Panc1 (cell line): ENCODE results near the gene MYH14. TPM values are rescaled to one million over a fixed set of nuclear protein-coding genes. Genes with fewer than 3 reads are reported as not detected.

ENCODE experiments used
- ATAC-seq: fragments of 200-7000 bp; cut with Tn5 transposase; 2 replicates; pipeline ENCODE4 v1.9.1; 2020; ENCODE audit warnings: mild to moderate bottlenecking, moderate library complexity
- BruUV-seq: library from RNA; stranded (reverse); fragments of 400-500 nt; replicated peaks from 2 replicates; lab custom pipeline; 2021; lab: Mats Ljungman, UMichigan
- CTCF ChIA-PET: fragments of 300-600 bp; sonication (Branson Sonifier 250); formaldehyde crosslinking; loops from one replicate; lab custom pipeline; 2022; ENCODE audit warnings: antibody characterized with exemption; lab: Charles Lee
- POLR2A ChIA-PET: fragments of 300-600 bp; sonication (Branson Sonifier 250); formaldehyde crosslinking; loops from one replicate; lab custom pipeline; 2022; ENCODE audit warnings: antibody characterized with exemption; lab: Charles Lee
- DNase-seq: peaks from one replicate; pipeline ENCODE4 v3.0.0-alpha.2; 2010; ENCODE audit warnings: low read depth, low spot score
- H3K27ac ChIP-seq: 2 replicates; pipeline ENCODE4 v1.5.1; 2011; ENCODE audit warnings: mild to moderate bottlenecking, low read length, inconsistent platforms
- H3K27me3 ChIP-seq: fragments of 200-500 bp; sonication (Bioruptor generic); 2 replicates; pipeline ENCODE4 v1.6.0; 2014; ENCODE audit warnings: low read length, inconsistent platforms; ENCODE audit not compliant: control insufficient read depth, insufficient read depth
- H3K36me3 ChIP-seq: fragments of 200-500 bp; sonication (Bioruptor generic); 2 replicates; pipeline ENCODE4 v1.5.1; 2014; ENCODE audit warnings: inconsistent platforms, mild to moderate bottlenecking, low read length, moderate library complexity; ENCODE audit not compliant: control insufficient read depth, insufficient read depth
- H3K4me1 ChIP-seq: 2 replicates; pipeline ENCODE4 v1.5.1; 2011; ENCODE audit warnings: inconsistent platforms, mild to moderate bottlenecking, low read length, moderate library complexity; ENCODE audit not compliant: control insufficient read depth, insufficient read depth
- H3K4me3 ChIP-seq, 2 experiments: 2 replicates each; pipeline ENCODE4 v1.5.1; 2011 to 2012; ENCODE audit warnings: low read depth in 2 of 2, low read length in 2 of 2, mild to moderate bottlenecking in 2 of 2, inconsistent platforms in 1 of 2, moderate library complexity in 1 of 2
- H3K9me3 ChIP-seq: fragments of 200-500 bp; sonication (Bioruptor generic); 2 replicates; pipeline ENCODE4 v1.5.1; 2014; ENCODE audit warnings: low read depth, mild to moderate bottlenecking, inconsistent platforms, low read length, moderate library complexity; ENCODE audit not compliant: control insufficient read depth, insufficient read depth
- POLR2AphosphoS5 ChIP-seq: IDR thresholded peaks from 2 replicates; pipeline ENCODE4 v1.6.1; 2012; ENCODE audit warnings: mild to moderate bottlenecking, low read depth, low read length, moderate library complexity
- SIN3A ChIP-seq: IDR thresholded peaks from 2 replicates; pipeline ENCODE4 v1.6.1; 2012; ENCODE audit warnings: low read depth, mild to moderate bottlenecking, low read length, moderate library complexity, borderline replicate concordance; ENCODE audit not compliant: insufficient read depth
- TCF7L2 ChIP-seq: IDR thresholded peaks from 2 replicates; pipeline ENCODE4 v1.6.1; 2011; ENCODE audit warnings: mild to moderate bottlenecking, low read depth, low read length, inconsistent platforms
- in situ Hi-C: cut with HindIII; loops from 2 replicates; pipeline ENCODE4 v1.10.0; 2016; ENCODE audit warnings: low sequenced_read_pairs, low pct_unique_long_range_greater_than_20kb
- intact Hi-C: fragments of 100-400 bp; cut with micrococcal nuclease; formaldehyde crosslinking; loops from one replicate; pipeline ENCODE4 v1.10.0; 2022; ENCODE audit not compliant: unreplicated experiment
- total RNA-seq: library from RNA; stranded (reverse); gene quantifications from one replicate; pipeline ENCODE4 v1.2.1, GENCODE V29; 2021; ENCODE audit not compliant: unreplicated experiment
- TF ChIP-seq, protein P1 (sequence below), 2 experiments: IDR thresholded peaks; 2 replicates each; pipeline ENCODE4 v1.6.1; 2011 to 2012; ENCODE audit warnings: low read depth in 2 of 2, control low read depth in 1 of 2, low read length in 1 of 2, mild to moderate bottlenecking in 1 of 2, moderate library complexity in 1 of 2; ENCODE audit not compliant: insufficient read depth in 1 of 2
- TF ChIP-seq, protein P2 (sequence below): fragments of 450-650 bp; IDR thresholded peaks from 2 replicates; pipeline ENCODE4 v1.5.1; 2017; ENCODE audit warnings: mild to moderate bottlenecking

Gene MYH14
- total RNA-seq, 1 experiment from 2014 or later: 23.8 TPM

DNA sequence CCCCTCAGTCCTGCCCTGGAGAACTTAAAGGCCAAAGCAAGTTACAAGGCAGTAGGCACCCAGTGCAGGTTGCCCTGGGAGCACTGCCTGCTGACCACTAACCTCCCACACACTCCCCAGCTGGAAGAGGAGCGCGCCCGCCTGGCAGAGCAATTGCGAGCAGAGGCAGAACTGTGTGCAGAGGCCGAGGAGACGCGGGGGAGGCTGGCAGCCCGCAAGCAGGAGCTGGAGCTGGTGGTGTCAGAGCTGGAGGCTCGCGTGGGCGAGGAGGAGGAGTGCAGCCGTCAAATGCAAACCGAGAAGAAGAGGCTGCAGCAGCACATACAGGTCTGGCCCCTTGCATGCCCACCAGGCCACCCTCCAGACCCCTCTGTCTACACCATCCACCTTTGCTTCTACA, 64.6 kb downstream of the MYH14 start:
- Histone ChIP-seq H3K4me3 (no peak overlapping the region), H3K36me3 (no peaks in the 10 kb centered on the region), H3K9me3 (no peaks in the 10 kb centered on the region), H3K27ac (no peak overlapping the region), H3K4me1 (no peaks in the 10 kb centered on the region), H3K27me3 (no peaks in the 10 kb centered on the region)
- ChIA-PET POLR2A (no interaction called here), CTCF (no interaction called here)
- no peak for ATAC-seq
- TF ChIP-seq TCF7L2 (no peak), POLR2AphosphoS5 (no peak), SIN3A (no peak)
- TF ChIP-seq, protein P1, sequence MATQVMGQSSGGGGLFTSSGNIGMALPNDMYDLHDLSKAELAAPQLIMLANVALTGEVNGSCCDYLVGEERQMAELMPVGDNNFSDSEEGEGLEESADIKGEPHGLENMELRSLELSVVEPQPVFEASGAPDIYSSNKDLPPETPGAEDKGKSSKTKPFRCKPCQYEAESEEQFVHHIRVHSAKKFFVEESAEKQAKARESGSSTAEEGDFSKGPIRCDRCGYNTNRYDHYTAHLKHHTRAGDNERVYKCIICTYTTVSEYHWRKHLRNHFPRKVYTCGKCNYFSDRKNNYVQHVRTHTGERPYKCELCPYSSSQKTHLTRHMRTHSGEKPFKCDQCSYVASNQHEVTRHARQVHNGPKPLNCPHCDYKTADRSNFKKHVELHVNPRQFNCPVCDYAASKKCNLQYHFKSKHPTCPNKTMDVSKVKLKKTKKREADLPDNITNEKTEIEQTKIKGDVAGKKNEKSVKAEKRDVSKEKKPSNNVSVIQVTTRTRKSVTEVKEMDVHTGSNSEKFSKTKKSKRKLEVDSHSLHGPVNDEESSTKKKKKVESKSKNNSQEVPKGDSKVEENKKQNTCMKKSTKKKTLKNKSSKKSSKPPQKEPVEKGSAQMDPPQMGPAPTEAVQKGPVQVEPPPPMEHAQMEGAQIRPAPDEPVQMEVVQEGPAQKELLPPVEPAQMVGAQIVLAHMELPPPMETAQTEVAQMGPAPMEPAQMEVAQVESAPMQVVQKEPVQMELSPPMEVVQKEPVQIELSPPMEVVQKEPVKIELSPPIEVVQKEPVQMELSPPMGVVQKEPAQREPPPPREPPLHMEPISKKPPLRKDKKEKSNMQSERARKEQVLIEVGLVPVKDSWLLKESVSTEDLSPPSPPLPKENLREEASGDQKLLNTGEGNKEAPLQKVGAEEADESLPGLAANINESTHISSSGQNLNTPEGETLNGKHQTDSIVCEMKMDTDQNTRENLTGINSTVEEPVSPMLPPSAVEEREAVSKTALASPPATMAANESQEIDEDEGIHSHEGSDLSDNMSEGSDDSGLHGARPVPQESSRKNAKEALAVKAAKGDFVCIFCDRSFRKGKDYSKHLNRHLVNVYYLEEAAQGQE (IDR thresholded peaks at IDR 0.05; ENCODE audit: insufficient read depth in 1 of 2, low read depth in 2 of 2, low read length in 1 of 2): no peak
- TF ChIP-seq, protein P2, sequence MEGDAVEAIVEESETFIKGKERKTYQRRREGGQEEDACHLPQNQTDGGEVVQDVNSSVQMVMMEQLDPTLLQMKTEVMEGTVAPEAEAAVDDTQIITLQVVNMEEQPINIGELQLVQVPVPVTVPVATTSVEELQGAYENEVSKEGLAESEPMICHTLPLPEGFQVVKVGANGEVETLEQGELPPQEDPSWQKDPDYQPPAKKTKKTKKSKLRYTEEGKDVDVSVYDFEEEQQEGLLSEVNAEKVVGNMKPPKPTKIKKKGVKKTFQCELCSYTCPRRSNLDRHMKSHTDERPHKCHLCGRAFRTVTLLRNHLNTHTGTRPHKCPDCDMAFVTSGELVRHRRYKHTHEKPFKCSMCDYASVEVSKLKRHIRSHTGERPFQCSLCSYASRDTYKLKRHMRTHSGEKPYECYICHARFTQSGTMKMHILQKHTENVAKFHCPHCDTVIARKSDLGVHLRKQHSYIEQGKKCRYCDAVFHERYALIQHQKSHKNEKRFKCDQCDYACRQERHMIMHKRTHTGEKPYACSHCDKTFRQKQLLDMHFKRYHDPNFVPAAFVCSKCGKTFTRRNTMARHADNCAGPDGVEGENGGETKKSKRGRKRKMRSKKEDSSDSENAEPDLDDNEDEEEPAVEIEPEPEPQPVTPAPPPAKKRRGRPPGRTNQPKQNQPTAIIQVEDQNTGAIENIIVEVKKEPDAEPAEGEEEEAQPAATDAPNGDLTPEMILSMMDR: no peak
- in situ Hi-C loops: no loop called here
- intact Hi-C loops: no loop called here
- no peak for DNase-seq
- no TSS peak for BruUV-seq

DNA sequence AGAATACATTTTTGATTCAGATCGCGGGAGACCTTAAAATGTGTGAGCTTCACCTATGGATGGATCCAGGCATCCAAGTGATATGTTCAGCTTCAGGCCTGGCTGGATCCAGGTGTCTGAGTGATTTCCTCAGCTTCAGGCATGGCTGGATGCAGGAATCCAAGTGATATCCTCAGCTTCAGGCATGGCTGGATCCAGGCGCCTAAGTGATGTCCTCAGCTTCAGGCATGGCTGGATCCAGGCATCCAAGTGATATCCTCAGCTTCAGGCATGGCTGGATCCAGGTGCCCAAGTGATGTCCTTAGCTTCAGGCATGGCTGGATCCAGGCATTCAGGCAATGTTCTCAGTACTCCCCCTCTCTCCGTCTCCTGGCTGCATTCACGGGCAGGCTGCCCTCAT, 65.1 kb downstream of the MYH14 start:
- Histone ChIP-seq H3K4me3 (no peak overlapping the region), H3K27ac (no peak overlapping the region), H3K36me3 (no peaks in the 10 kb centered on the region), H3K9me3 (no peaks in the 10 kb centered on the region), H3K4me1 (no peaks in the 10 kb centered on the region), H3K27me3 (no peaks in the 10 kb centered on the region)
- in situ Hi-C loops: no loop called here
- no peak for ATAC-seq
- CTCF ChIA-PET: no interaction called here
- no peak for DNase-seq
- intact Hi-C loops: no loop called here
- TF ChIP-seq POLR2AphosphoS5: no peak
- TF ChIP-seq TCF7L2: no peak
- no peak for TF ChIP-seq SIN3A
- TF ChIP-seq, protein P2: no peak
- TF ChIP-seq, protein P1 (IDR thresholded peaks at IDR 0.05; ENCODE audit: insufficient read depth in 1 of 2, low read depth in 2 of 2, low read length in 1 of 2): no peak
- BruUV-seq: no TSS peak
- POLR2A ChIA-PET: no interaction called here
